ENCODE results near the gene GOLM1. TPM values are rescaled to one million over a fixed set of nuclear protein-coding genes. Genes with fewer than 3 reads are reported as not detected.
A peak's percentile ranks its signal among the peaks of the same experiment; 100 is the strongest.

The GOLM1 gene
- total and polyA plus RNA-seq, 2 donors (not counting 3 experiments of a cell fraction or from before 2014, with no cell fraction given), result 49.8 to 108 TPM

DNA sequence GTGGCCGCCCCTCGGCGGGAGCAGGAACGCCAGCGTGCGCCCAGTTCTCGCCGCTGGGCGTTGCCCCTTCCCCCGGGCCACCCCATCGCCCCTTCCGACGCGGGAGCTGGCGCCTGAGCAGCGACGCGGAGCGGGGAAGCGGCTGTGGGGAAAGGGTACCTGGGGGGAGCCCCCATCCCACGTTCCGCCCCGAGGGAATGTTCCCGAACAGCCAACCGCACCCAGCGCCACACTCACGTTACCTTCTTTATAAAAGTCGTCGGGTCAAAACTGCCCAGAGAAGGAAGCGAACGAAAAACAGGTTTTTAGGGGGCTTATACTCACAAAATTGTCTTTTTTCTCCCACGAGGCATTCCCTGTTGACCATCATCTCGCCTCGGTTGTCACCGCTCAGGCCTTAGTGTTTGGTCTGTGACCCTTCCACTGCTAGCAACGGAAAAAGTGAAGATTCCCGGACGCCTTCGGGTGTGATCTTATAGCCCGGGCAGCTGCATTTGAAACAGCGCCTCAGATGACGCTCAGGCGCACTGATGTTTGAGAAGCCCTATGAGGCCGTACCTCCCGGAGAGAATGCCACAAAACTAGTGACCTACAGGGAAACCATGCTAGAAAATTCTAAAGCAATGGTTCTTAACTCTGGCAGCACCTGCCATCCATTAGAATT is 475 bp upstream of the GOLM1 start:
- Histone ChIP-seq H3K79me2 (ENCODE audit: control insufficient read depth, insufficient read depth, low read length) (peaks cover 40% of the 10 kb centered on the region), H4K20me1 (replicated peaks; ENCODE audit: control insufficient read depth, extremely low read depth, insufficient read depth, low read length) (no peaks in the 10 kb centered on the region), H3K4me3 (replicated peaks in 1 of 3; ENCODE audit: insufficient read depth in 1 of 3, low read depth in 1 of 3, low read length in 3 of 3) (peak overlapping the region; percentile 63 to 80 (median 69)), H3K9ac (replicated peaks; ENCODE audit: extremely low read depth, insufficient read depth, low read length) (peak overlapping the region; percentile 65), H3K4me1 (ENCODE audit: control insufficient read depth, extremely low read depth, insufficient read depth, low read length) (peaks cover 16% of the 10 kb centered on the region), H3K36me3 (ENCODE audit: control insufficient read depth in 2 of 2, extremely low read depth in 1 of 2, insufficient read depth in 2 of 2, low read length in 2 of 2) (no peaks in the 10 kb centered on the region), H3K4me2 (ENCODE audit: insufficient read depth, low read length) (peak overlapping the region; percentile 98), H2AFZ (ENCODE audit: low read depth, low read length) (peak overlapping the region; percentile 96), H3K9me1 (replicated peaks; ENCODE audit: control insufficient read depth, extremely low read depth, insufficient read depth, low read length) (no peaks in the 10 kb centered on the region), H3K27ac (ENCODE audit: insufficient read depth, low read depth, low read length) (peak overlapping the region; percentile 65), H3K27me3 (ENCODE audit: control insufficient read depth in 2 of 2, insufficient read depth in 2 of 2, low read length in 2 of 2) (no peaks in the 10 kb centered on the region), H3K9me3 (replicated peaks; ENCODE audit: control insufficient read depth, insufficient read depth, low read length) (no peaks in the 10 kb centered on the region)
- TF ChIP-seq POLR2AphosphoS5 (IDR thresholded peaks at IDR 0.05; ENCODE audit: insufficient read depth, low read depth, low read length), result peak; percentile 6
- no peak for TF ChIP-seq POLR2A (IDR thresholded peaks at IDR 0.05; ENCODE audit: low read depth, low read length)
- peak; percentile 50 for DNase-seq (ENCODE audit: low read depth, low spot score)
- ChIA-PET POLR2A (no interaction called here), CTCF (interaction anchor here (0.8 to 2.1 kb wide), 3 partner anchors 11 to 28 kb away, joined by 3 to 6 read pairs (median 3); no protein-coding TSS in a partner anchor)
- BruUV-seq (replicated peaks), result TSS peak; percentile 11
- intact Hi-C loops (cut with micrococcal nuclease), result loop anchor here (1.0 to 5.0 kb wide), 3 partner anchors 182 to 358 kb away; partner anchors contain the start of genes AGTPBP1, ISCA1 and TUT7
- peak; percentile 56 for FAIRE-seq
- dilution Hi-C loops (cut with MboI; ENCODE audit: extremely low pct_ligation_motif_present, low sequenced_read_pairs), result no loop called here

DNA sequence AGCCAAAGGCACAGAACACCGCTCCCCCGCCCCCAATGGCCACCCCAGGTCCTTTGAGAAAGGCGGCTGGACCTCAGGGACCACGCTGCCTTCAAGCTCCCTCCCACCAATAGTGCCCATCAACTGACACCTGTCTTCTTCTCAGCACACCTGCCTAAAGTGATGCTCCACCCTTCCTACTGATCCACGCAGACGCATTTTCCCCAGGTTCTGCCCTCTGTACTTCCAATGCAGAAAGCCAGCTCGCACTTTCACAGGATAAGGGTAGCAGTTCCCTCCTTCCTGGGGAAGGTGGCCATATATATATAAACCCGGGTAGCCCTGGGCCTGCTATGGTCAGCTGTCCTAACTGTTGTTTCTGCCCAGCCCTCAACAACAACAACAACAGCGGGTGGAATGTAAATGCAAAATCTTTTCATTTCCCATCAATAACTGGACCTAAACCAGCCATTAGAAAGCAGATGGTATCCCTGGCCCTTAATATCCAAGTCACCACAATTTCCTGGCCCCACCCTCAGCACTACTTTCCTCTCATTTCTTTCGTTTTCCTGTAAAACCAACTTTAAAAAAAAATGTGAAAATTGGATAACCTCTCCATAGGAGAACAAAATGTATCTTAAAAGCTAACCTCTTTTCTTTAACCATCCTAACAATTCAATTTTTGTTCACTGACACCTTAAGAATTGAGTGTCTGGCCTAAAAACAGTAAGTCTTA is 1.7 kb downstream of the GOLM1 start:
- CTCF ChIA-PET, result interaction anchor here (0.9 kb wide), 1 partner anchor 18 kb away, joined by 3 read pairs; no protein-coding TSS in a partner anchor
- no peak for DNase-seq (ENCODE audit: low read depth, low spot score)
- POLR2A ChIA-PET, result no interaction called here
- intact Hi-C loops (cut with micrococcal nuclease), result loop anchor here (1.0 to 5.0 kb wide), 2 partner anchors 156 to 355 kb away; partner anchors contain the start of genes AGTPBP1 and NAA35
- Histone ChIP-seq H3K4me3 (replicated peaks in 1 of 3; ENCODE audit: insufficient read depth in 1 of 3, low read depth in 1 of 3, low read length in 3 of 3) (peak overlapping the region in 2 of 3 experiments; percentile 52 to 88), H3K27ac (ENCODE audit: insufficient read depth, low read depth, low read length) (no peak overlapping the region), H2AFZ (ENCODE audit: low read depth, low read length) (peak overlapping the region; percentile 67), H3K79me2 (ENCODE audit: control insufficient read depth, insufficient read depth, low read length) (peaks cover 56% of the 10 kb centered on the region), H3K4me2 (ENCODE audit: insufficient read depth, low read length) (peak overlapping the region; percentile 95), H4K20me1 (replicated peaks; ENCODE audit: control insufficient read depth, extremely low read depth, insufficient read depth, low read length) (no peaks in the 10 kb centered on the region), H3K36me3 (ENCODE audit: control insufficient read depth in 2 of 2, extremely low read depth in 1 of 2, insufficient read depth in 2 of 2, low read length in 2 of 2) (no peaks in the 10 kb centered on the region), H3K9me3 (replicated peaks; ENCODE audit: control insufficient read depth, insufficient read depth, low read length) (no peaks in the 10 kb centered on the region), H3K4me1 (ENCODE audit: control insufficient read depth, extremely low read depth, insufficient read depth, low read length) (peaks cover 26% of the 10 kb centered on the region), H3K9me1 (replicated peaks; ENCODE audit: control insufficient read depth, extremely low read depth, insufficient read depth, low read length) (no peaks in the 10 kb centered on the region), H3K27me3 (ENCODE audit: control insufficient read depth in 2 of 2, insufficient read depth in 2 of 2, low read length in 2 of 2) (no peaks in the 10 kb centered on the region), H3K9ac (replicated peaks; ENCODE audit: extremely low read depth, insufficient read depth, low read length) (peak overlapping the region; percentile 74)
- BruUV-seq (replicated peaks), result no TSS peak
- FAIRE-seq, result peak; percentile 61
- TF ChIP-seq JUN (IDR thresholded peaks at IDR 0.05; ENCODE audit: borderline replicate concordance, insufficient read depth, insufficient read length, low read depth) (no peak), FOS (IDR thresholded peaks at IDR 0.05; ENCODE audit: borderline replicate concordance, insufficient read depth, low read length) (no peak), POLR2A (IDR thresholded peaks at IDR 0.05; ENCODE audit: low read depth, low read length) (no peak), GATA2 (IDR thresholded peaks at IDR 0.05; ENCODE audit: insufficient read depth, insufficient read length, low read depth, low read length) (no peak), POLR2AphosphoS5 (IDR thresholded peaks at IDR 0.05; ENCODE audit: insufficient read depth, low read depth, low read length) (no peak), MYC (IDR thresholded peaks at IDR 0.05; ENCODE audit: low read depth, low read length) (no peak), EZH2 (IDR thresholded peaks at IDR 0.05; ENCODE audit: borderline replicate concordance, low read depth, low read length, severe bottlenecking) (no peak)
- TF ChIP-seq, protein P1, sequence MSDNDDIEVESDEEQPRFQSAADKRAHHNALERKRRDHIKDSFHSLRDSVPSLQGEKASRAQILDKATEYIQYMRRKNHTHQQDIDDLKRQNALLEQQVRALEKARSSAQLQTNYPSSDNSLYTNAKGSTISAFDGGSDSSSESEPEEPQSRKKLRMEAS (IDR thresholded peaks at IDR 0.05; ENCODE audit: insufficient read depth, insufficient read length), result no peak
- TF ChIP-seq, protein P2, sequence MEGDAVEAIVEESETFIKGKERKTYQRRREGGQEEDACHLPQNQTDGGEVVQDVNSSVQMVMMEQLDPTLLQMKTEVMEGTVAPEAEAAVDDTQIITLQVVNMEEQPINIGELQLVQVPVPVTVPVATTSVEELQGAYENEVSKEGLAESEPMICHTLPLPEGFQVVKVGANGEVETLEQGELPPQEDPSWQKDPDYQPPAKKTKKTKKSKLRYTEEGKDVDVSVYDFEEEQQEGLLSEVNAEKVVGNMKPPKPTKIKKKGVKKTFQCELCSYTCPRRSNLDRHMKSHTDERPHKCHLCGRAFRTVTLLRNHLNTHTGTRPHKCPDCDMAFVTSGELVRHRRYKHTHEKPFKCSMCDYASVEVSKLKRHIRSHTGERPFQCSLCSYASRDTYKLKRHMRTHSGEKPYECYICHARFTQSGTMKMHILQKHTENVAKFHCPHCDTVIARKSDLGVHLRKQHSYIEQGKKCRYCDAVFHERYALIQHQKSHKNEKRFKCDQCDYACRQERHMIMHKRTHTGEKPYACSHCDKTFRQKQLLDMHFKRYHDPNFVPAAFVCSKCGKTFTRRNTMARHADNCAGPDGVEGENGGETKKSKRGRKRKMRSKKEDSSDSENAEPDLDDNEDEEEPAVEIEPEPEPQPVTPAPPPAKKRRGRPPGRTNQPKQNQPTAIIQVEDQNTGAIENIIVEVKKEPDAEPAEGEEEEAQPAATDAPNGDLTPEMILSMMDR (IDR thresholded peaks at IDR 0.05; ENCODE audit: extremely low read depth in 1 of 2, insufficient read depth in 1 of 2, low read depth in 1 of 2, low read length in 2 of 2), result no peak
- dilution Hi-C loops (cut with MboI; ENCODE audit: extremely low pct_ligation_motif_present, low sequenced_read_pairs), result no loop called here
